Lower leg skin (tissue), 3 donors: Measurements from ENCODE around the gene NACC1.

Experiments used
- POLR2A ChIP-seq, 2 donors: fragments of 450-650 bp; IDR thresholded peaks; one replicate each; pipeline ENCODE4 v1.6.1; 2016 to 2017; ENCODE audit warnings: antibody characterized with exemption in 2 of 2, mild to moderate bottlenecking in 1 of 2, moderate library complexity in 1 of 2
- TF ChIP-seq, protein P1 (sequence below), 3 donors: fragments of 450-650 bp; IDR thresholded peaks; one replicate each; pipeline ENCODE4 v1.5.1; 2016; ENCODE audit warnings: antibody characterized with exemption in 3 of 3, mild to moderate bottlenecking in 3 of 3, moderate library complexity in 2 of 3

DNA sequence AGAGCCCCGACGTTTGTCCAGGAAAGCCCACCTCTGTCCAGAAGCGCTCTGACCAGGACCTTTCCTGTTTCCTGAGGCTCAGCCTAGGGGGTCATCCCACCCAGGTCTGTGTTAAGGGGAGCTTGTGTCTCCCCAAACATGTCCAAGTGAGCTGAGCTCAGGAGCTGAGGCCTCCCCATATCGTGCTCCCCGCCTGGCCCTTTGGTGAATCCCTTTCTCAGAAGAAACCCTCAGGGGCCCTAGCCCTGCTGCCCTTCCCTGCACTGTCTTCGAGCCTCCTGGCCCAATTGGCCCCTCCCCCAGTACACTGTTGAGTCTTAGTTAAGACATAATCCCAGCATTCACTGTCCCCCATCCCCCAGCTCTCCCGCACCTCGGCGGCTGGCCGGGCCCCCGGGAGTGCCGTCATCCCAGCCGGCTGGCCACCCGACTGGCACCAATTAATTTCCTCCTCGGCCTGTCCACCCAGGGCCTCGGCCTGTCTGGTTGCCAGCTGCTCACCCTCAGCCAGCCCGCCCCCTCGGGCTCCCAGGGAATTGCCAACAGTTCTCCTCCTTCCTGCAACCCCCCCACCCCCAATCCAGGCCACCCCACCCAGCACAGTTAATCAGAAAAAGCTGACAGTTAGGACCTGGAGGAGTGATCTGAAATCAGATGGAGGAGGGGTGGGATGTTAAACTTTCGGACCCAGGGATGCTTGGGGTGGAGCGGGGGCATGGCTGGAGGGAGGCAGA lies 45.7 kb downstream of the NACC1 start:
- TF ChIP-seq POLR2A (IDR thresholded peaks at IDR 0.05) = no peak
- TF ChIP-seq, protein P1, sequence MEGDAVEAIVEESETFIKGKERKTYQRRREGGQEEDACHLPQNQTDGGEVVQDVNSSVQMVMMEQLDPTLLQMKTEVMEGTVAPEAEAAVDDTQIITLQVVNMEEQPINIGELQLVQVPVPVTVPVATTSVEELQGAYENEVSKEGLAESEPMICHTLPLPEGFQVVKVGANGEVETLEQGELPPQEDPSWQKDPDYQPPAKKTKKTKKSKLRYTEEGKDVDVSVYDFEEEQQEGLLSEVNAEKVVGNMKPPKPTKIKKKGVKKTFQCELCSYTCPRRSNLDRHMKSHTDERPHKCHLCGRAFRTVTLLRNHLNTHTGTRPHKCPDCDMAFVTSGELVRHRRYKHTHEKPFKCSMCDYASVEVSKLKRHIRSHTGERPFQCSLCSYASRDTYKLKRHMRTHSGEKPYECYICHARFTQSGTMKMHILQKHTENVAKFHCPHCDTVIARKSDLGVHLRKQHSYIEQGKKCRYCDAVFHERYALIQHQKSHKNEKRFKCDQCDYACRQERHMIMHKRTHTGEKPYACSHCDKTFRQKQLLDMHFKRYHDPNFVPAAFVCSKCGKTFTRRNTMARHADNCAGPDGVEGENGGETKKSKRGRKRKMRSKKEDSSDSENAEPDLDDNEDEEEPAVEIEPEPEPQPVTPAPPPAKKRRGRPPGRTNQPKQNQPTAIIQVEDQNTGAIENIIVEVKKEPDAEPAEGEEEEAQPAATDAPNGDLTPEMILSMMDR (IDR thresholded peaks at IDR 0.05) = no peak
